Neutrophil (primary cell): ENCODE data around the gene LPP.

Source experiments
- H3K27ac ChIP-seq: fragments of 200-600 bp; sonication (generic); 2 replicates; pipeline ENCODE4 v1.5.1; 2016; ENCODE audit warnings: mild to moderate bottlenecking, moderate library complexity
- H3K27me3 ChIP-seq: fragments of 200-600 bp; sonication (generic); 2 replicates; pipeline ENCODE4 v1.6.0; 2016; ENCODE audit warnings: mild to moderate bottlenecking
- H3K36me3 ChIP-seq: fragments of 200-600 bp; sonication (generic); 2 replicates; pipeline ENCODE4 v1.5.1; 2017
- H3K4me1 ChIP-seq, 2 experiments: fragments of 200-600 bp in 1 of 2; sonication (generic) in 1 of 2; 1 replicate in 1 of 2; 2 replicates in 1 of 2; pipeline versions ENCODE4 v1.5.1 to v1.6.1; 2013 to 2016; ENCODE audit warnings: low read depth in 1 of 2, low read length in 1 of 2, mild to moderate bottlenecking in 1 of 2, moderate library complexity in 1 of 2; ENCODE audit not compliant: control insufficient read depth in 1 of 2, insufficient read depth in 1 of 2
- H3K4me3 ChIP-seq, 2 experiments: fragments of 200-600 bp in 1 of 2; sonication (generic) in 1 of 2; 1 replicate in 1 of 2; 2 replicates in 1 of 2; pipeline ENCODE4 v1.5.1; 2013 to 2016; ENCODE audit warnings: low read depth in 1 of 2, low read length in 1 of 2, mild to moderate bottlenecking in 1 of 2, moderate library complexity in 1 of 2
- H3K9me3 ChIP-seq: fragments of 200-600 bp; sonication (generic); 2 replicates; pipeline ENCODE4 v1.5.1; 2016
- TF ChIP-seq, protein P1 (sequence below): fragments of 200-600 bp; sonication (generic); IDR thresholded peaks from 2 replicates; pipeline ENCODE4 v1.5.1; 2016; ENCODE audit warnings: antibody characterized with exemption

LPP gene

DNA sequence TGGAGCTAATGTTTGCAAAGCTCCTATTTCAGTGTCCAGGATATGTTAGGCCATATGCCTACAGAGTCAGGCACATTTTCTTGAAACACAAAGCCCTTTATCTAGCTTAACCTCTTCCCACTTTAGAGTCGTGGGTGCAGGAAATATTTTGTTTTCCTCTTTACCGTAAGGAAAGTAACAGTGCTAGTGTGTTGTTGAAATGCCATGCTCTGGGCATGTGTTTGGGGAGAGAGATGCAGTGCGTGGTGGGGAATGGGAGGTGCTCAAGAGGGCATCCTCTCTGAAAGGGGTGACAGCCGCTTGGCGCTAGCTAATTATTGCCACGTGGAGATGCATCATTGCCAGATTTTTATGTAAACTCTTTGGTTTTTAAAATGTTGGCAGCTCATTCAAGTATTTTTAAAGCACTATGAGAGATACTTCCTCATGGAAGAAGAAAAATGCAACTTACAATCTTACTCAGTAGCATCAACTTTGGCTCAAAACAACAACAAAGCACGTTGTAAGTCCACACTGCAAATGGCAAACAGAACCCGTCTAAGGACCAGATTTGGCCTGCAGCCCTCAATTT is 152.6 kb downstream of the LPP start:
- TF ChIP-seq, protein P1, sequence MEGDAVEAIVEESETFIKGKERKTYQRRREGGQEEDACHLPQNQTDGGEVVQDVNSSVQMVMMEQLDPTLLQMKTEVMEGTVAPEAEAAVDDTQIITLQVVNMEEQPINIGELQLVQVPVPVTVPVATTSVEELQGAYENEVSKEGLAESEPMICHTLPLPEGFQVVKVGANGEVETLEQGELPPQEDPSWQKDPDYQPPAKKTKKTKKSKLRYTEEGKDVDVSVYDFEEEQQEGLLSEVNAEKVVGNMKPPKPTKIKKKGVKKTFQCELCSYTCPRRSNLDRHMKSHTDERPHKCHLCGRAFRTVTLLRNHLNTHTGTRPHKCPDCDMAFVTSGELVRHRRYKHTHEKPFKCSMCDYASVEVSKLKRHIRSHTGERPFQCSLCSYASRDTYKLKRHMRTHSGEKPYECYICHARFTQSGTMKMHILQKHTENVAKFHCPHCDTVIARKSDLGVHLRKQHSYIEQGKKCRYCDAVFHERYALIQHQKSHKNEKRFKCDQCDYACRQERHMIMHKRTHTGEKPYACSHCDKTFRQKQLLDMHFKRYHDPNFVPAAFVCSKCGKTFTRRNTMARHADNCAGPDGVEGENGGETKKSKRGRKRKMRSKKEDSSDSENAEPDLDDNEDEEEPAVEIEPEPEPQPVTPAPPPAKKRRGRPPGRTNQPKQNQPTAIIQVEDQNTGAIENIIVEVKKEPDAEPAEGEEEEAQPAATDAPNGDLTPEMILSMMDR: no peak
- H3K9me3 ChIP-seq: no peaks in the 10 kb centered on the region
- H3K36me3 ChIP-seq: no peaks in the 10 kb centered on the region
- H3K4me3 ChIP-seq: no peak overlapping the region
- H3K27me3 ChIP-seq: no peaks in the 10 kb centered on the region
- no peak overlapping the region for H3K27ac ChIP-seq
- no peaks in the 10 kb centered on the region for H3K4me1 ChIP-seq

DNA sequence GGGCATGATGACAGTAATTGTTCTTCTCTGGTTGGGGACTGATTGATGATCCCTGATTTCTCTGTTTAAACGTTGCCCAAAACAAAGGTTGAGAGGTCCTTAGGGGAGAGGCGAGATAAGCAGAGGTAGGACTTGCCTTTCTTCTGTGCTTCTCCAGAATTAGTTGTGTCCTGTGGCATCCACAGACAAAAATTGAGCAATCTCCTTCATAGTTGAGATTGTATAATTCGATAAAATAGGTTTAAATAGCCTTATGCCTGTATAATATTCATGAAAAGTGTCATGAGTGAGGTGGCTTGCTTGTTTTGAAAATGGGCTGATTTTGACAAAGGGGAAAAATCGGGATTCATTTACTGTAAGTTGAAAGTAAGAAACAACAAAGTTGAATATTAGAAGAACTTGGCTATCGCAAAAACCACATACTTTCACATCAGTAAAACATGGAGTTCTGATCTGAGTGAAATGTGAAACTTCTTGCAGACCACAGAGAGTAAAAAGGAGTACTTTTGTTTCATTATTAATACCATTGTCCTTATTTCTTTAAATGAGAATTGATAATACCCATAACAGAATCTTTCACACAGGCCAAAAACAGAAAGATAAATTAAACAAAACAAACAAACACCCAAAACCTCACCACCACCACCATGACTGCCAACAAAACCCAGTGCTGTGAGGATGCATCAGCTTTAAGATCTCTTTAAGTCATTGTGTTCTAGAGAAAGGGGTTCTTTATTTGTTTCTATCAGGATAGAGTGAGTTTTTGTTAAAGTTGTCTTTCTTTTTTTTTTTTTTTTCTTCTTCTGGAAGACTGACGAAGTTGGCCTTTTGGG is 155.7 kb downstream of the LPP start:
- H3K9me3 ChIP-seq: no peaks in the 10 kb centered on the region

GRCh38 chr3:188310270-188310710 is 156.3 kb downstream of the LPP start:
- no peak overlapping the region for H3K27ac ChIP-seq
- H3K27me3 ChIP-seq: no peaks in the 10 kb centered on the region
- no peaks in the 10 kb centered on the region for H3K9me3 ChIP-seq
- no peak overlapping the region for H3K4me3 ChIP-seq
- no peaks in the 10 kb centered on the region for H3K36me3 ChIP-seq
- H3K4me1 ChIP-seq: no peaks in the 10 kb centered on the region
- TF ChIP-seq, protein P1: no peak

More for the DNA sequence above, 155.7 kb downstream of the LPP start:
- no peaks in the 10 kb centered on the region for H3K36me3 ChIP-seq
- H3K27ac ChIP-seq: no peak overlapping the region
- no peaks in the 10 kb centered on the region for H3K27me3 ChIP-seq
- no peaks in the 10 kb centered on the region for H3K4me1 ChIP-seq
- H3K4me3 ChIP-seq: no peak overlapping the region
- TF ChIP-seq, protein P1: no peak

GRCh38 chr3:188315553-188315952 is 161.6 kb downstream of the LPP start:
- H3K9me3 ChIP-seq: no peaks in the 10 kb centered on the region
- H3K4me3 ChIP-seq: no peak overlapping the region
- no peaks in the 10 kb centered on the region for H3K27me3 ChIP-seq
- TF ChIP-seq, protein P1: no peak
- H3K27ac ChIP-seq: no peak overlapping the region
- no peaks in the 10 kb centered on the region for H3K4me1 ChIP-seq
- no peaks in the 10 kb centered on the region for H3K36me3 ChIP-seq

GRCh38 chr3:188316021-188316722 is 162.2 kb downstream of the LPP start:
- Histone ChIP-seq H3K4me3 (no peak overlapping the region), H3K4me1 (no peaks in the 10 kb centered on the region), H3K27me3 (no peaks in the 10 kb centered on the region), H3K36me3 (no peaks in the 10 kb centered on the region), H3K27ac (no peak overlapping the region), H3K9me3 (no peaks in the 10 kb centered on the region)
- TF ChIP-seq, protein P1: no peak
